Caco-2 (cell line): ENCODE results near the gene VOPP1. TPM values are rescaled to one million over a fixed set of nuclear protein-coding genes. Genes with fewer than 3 reads are reported as not detected.

Experiments
- BruUV-seq: library from RNA; stranded (reverse); fragments of 400-500 nt; replicated peaks from 2 replicates; lab custom pipeline; 2021; lab: Mats Ljungman, UMichigan
- CTCF ChIA-PET: fragments of 300-600 bp; sonication (Branson Sonifier 250); formaldehyde crosslinking; loops from one replicate; lab custom pipeline; 2022; ENCODE audit warnings: antibody characterized with exemption; lab: Charles Lee
- POLR2A ChIA-PET: fragments of 300-600 bp; sonication (Branson Sonifier 250); formaldehyde crosslinking; loops from one replicate; lab custom pipeline; 2022; ENCODE audit warnings: antibody characterized with exemption; lab: Charles Lee
- DNase-seq, 2 experiments: peaks; one replicate each; pipeline versions ENCODE4 v3.0.0 to v3.0.0-alpha.2; 2020 to 2022
- H3K27me3 ChIP-seq: replicated peaks from 2 replicates; pipeline ENCODE4 v1.6.0; 2011; ENCODE audit warnings: low read length; ENCODE audit not compliant: control insufficient read depth, insufficient read depth
- H3K36me3 ChIP-seq: 2 replicates; pipeline ENCODE4 v1.5.1; 2011; ENCODE audit warnings: low read length; ENCODE audit not compliant: control insufficient read depth, insufficient read depth
- H3K4me1 ChIP-seq: fragments of 250-450 bp; sonication (Bioruptor Pico); 2 replicates; pipeline ENCODE4 v1.5.1; 2020; ENCODE audit warnings: mild to moderate bottlenecking
- H3K4me3 ChIP-seq: 2 replicates; pipeline ENCODE4 v1.5.1; 2011; ENCODE audit warnings: low read depth, mild to moderate bottlenecking, control low read depth, low read length
- H3K9me3 ChIP-seq: fragments of 250-450 bp; sonication (Bioruptor Pico); 2 replicates; pipeline ENCODE4 v1.5.1; 2020; ENCODE audit warnings: mild to moderate bottlenecking, moderate library complexity
- H3K27ac Mint-ChIP-seq: one replicate; pipeline ENCODE4 v1.8.0; 2022; ENCODE audit warnings: mixed read lengths; ENCODE audit not compliant: unreplicated experiment
- H3K27me3 Mint-ChIP-seq: one replicate; pipeline ENCODE4 v1.8.0; 2022; ENCODE audit warnings: mixed read lengths; ENCODE audit not compliant: insufficient read depth, unreplicated experiment
- H3K36me3 Mint-ChIP-seq: one replicate; pipeline ENCODE4 v1.8.0; 2022; ENCODE audit warnings: mild to moderate bottlenecking, mixed read lengths; ENCODE audit not compliant: insufficient read depth, unreplicated experiment
- H3K4me1 Mint-ChIP-seq: one replicate; pipeline ENCODE4 v1.8.0; 2022; ENCODE audit warnings: low read depth, mixed read lengths; ENCODE audit not compliant: unreplicated experiment
- H3K4me3 Mint-ChIP-seq: one replicate; pipeline ENCODE4 v1.8.0; 2022; ENCODE audit warnings: mild to moderate bottlenecking, moderate library complexity, mixed read lengths; ENCODE audit not compliant: unreplicated experiment
- H3K9me3 Mint-ChIP-seq: one replicate; pipeline ENCODE4 v1.8.0; 2022; ENCODE audit warnings: mixed read lengths; ENCODE audit not compliant: unreplicated experiment
- CTCF ChIP-seq, 2 experiments: fragments of 200-600 bp in 1 of 2; IDR thresholded peaks; 1 replicate in 1 of 2; 2 replicates in 1 of 2; pipeline versions ENCODE4 v1.5.1 to v1.8.0; 2011 to 2022; ENCODE audit warnings: antibody characterized with exemption in 1 of 2, control low read depth in 1 of 2, inconsistent platforms in 1 of 2, low read depth in 1 of 2, low read length in 1 of 2, mild to moderate bottlenecking in 1 of 2, moderate library complexity in 1 of 2; ENCODE audit not compliant: insufficient read depth in 1 of 2, severe bottlenecking in 1 of 2, unreplicated experiment in 1 of 2
- intact Hi-C: fragments of 100-400 bp; cut with micrococcal nuclease; formaldehyde crosslinking; loops from one replicate; pipeline ENCODE4 v1.10.0; 2022; ENCODE audit not compliant: unreplicated experiment
- total RNA-seq: library from RNA; stranded (reverse); gene quantifications from 2 replicates; pipeline ENCODE4 v1.2.3, GENCODE V29; 2022

The VOPP1 gene
- total RNA-seq, 1 experiment from 2014 or later = 46.8 TPM

- no TSS peak for BruUV-seq
- Histone ChIP-seq H3K4me3 (no peak overlapping the region), H3K9me3 (peaks cover 3% of the 10 kb centered on the region), H3K27me3 (no peaks in the 10 kb centered on the region), H3K36me3 (no peaks in the 10 kb centered on the region; the same call in 1 of the 2 replicates), H3K4me1 (no peaks in the 10 kb centered on the region)
- Mint-ChIP-seq H3K4me3 (no peak overlapping the region), H3K27ac (no peak overlapping the region), H3K36me3 (peaks cover 13% of the 10 kb centered on the region), H3K4me1 (no peaks in the 10 kb centered on the region), H3K9me3 (peaks cover 36% of the 10 kb centered on the region), H3K27me3 (no peaks in the 10 kb centered on the region)
- CTCF ChIA-PET = no interaction called here
- intact Hi-C loops = no loop called here
- DNase-seq = no peak
- TF ChIP-seq CTCF (IDR thresholded peaks at IDR 0.05; ENCODE audit: insufficient read depth in 1 of 2, low read depth in 1 of 2, low read length in 1 of 2, severe bottlenecking in 1 of 2, unreplicated experiment in 1 of 2) = no peak
- POLR2A ChIA-PET = no interaction called here
Measured at GRCh38 chr7:55464422-55464821, 107.9 kb downstream of the VOPP1 start.

- intact Hi-C loops = no loop called here
- POLR2A ChIA-PET = no interaction called here
- Mint-ChIP-seq H3K27me3 (no peaks in the 10 kb centered on the region), H3K4me1 (no peaks in the 10 kb centered on the region), H3K27ac (no peak overlapping the region), H3K9me3 (peaks cover 42% of the 10 kb centered on the region), H3K36me3 (peaks cover 13% of the 10 kb centered on the region), H3K4me3 (no peak overlapping the region)
- CTCF ChIA-PET = interaction anchor here (0.6 kb wide), 1 partner anchor 15 kb away, joined by 4 read pairs; no protein-coding TSS in a partner anchor
- Histone ChIP-seq H3K27me3 (no peaks in the 10 kb centered on the region), H3K9me3 (peaks cover 4% of the 10 kb centered on the region), H3K4me1 (no peaks in the 10 kb centered on the region), H3K36me3 (no peaks in the 10 kb centered on the region; the same call in 1 of the 2 replicates), H3K4me3 (no peak overlapping the region)
- no peak for DNase-seq
- BruUV-seq = no TSS peak
- no peak for TF ChIP-seq CTCF (IDR thresholded peaks at IDR 0.05; ENCODE audit: insufficient read depth in 1 of 2, low read depth in 1 of 2, low read length in 1 of 2, severe bottlenecking in 1 of 2, unreplicated experiment in 1 of 2)
Measured at GRCh38 chr7:55463686-55464262, 108.5 kb downstream of the VOPP1 start.

- intact Hi-C loops = no loop called here
- H3K36me3 ChIP-seq = no peaks in the 10 kb centered on the region
- H3K9me3 ChIP-seq = peaks cover 13% of the 10 kb centered on the region
- DNase-seq = no peak
- no peak overlapping the region for H3K4me3 Mint-ChIP-seq
- TF ChIP-seq CTCF (IDR thresholded peaks at IDR 0.05; ENCODE audit: insufficient read depth in 1 of 2, low read depth in 1 of 2, low read length in 1 of 2, severe bottlenecking in 1 of 2, unreplicated experiment in 1 of 2) = no peak
- BruUV-seq = no TSS peak
- no peak overlapping the region for H3K27ac Mint-ChIP-seq
- peaks cover 4% of the 10 kb centered on the region for H3K36me3 Mint-ChIP-seq
- ChIA-PET CTCF (no interaction called here), POLR2A (no interaction called here)
- H3K27me3 ChIP-seq = no peaks in the 10 kb centered on the region
- H3K9me3 Mint-ChIP-seq = peaks cover 41% of the 10 kb centered on the region
- no peaks in the 10 kb centered on the region for H3K4me1 Mint-ChIP-seq
- no peak overlapping the region for H3K4me3 ChIP-seq
- H3K4me1 ChIP-seq = no peaks in the 10 kb centered on the region
- no peaks in the 10 kb centered on the region for H3K27me3 Mint-ChIP-seq
Measured at GRCh38 chr7:55458351-55458750, 114.0 kb downstream of the VOPP1 start.
